ENCODE results near the gene TAGAP. TPM values are rescaled to one million over a fixed set of nuclear protein-coding genes. Genes with fewer than 3 reads are reported as not detected.
"Not testable (repeated sequence)": the region's sequence is repeated elsewhere in the genome, so short reads cannot be mapped to it uniquely, and the experiment has no call there.

Gene TAGAP
- total and polyA plus RNA-seq, 4 experiments from 2014 or later, result 160 to 276 (median 188) TPM

DNA sequence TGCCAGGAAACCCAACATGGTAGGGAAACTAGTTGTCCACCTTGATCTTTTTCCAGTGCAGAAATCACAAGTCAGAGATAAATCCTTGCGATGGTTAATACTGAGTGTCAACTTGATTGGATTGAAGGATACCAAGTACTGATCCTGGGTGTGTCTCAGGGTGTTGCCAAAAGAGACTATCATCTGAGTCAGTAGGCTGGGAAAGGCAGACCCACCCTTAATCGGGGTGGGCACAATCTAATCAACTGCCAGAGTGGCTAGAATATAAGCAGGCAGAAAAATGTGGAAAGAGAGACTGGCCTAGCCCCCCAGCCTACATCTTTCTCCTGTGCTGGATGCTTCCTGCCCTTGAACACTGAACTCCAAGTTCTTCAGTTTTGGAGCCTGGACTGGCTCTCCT, 55.1 kb downstream of the TAGAP start:
- intact Hi-C loops (cut with micrococcal nuclease); POLR2A ChIA-PET (ENCODE audit: partially characterized antibody); CTCF ChIA-PET (ENCODE audit: partially characterized antibody); H3K27me3 Mint-ChIP-seq; H3K4me1 ChIP-seq (ENCODE audit: insufficient read depth, low read length); DNase-seq; H3K27ac ChIP-seq (ENCODE audit: low read depth, low read length); H3K4me3 ChIP-seq (ENCODE audit: low read length in 2 of 2); H3K27me3 ChIP-seq (ENCODE audit: insufficient read depth, low read length); H3K4me1 Mint-ChIP-seq; H3K27ac Mint-ChIP-seq; H3K36me3 ChIP-seq (ENCODE audit: insufficient read depth, low read length); H3K4me3 Mint-ChIP-seq; H3K9me3 ChIP-seq (ENCODE audit: control insufficient read depth in 1 of 2, low read length in 2 of 2): not testable (repeated sequence)
- peaks cover 5 to 23% (median 8%) of the 10 kb centered on the region in 8 donors for H3K9me3 Mint-ChIP-seq
- H3K36me3 Mint-ChIP-seq, result peaks cover 5 to 18% of the 10 kb centered on the region in 2 donors

DNA sequence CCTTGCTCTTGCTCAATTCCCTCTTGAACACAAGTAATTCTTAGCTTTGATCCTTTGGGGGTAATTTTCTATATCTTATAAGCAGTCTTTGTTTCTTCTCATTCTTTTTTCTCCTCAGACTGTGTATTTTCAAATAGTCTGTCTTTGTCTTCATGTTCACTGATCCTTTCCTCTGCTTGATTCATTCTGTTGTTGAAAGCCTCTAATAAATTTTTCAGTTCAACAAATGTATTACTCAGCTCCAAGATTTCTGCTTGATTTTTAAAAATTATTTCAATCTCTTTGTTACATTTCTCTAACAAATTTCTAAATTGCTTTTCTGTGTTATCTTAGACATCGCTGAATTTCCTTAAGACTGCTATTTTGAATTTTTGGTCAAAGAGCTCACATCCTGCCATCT, 56.3 kb downstream of the TAGAP start:
- Mint-ChIP-seq H3K27ac (no peak overlapping the region), H3K4me3 (no peak overlapping the region), H3K27me3 (no peaks in the 10 kb centered on the region), H3K36me3 (peaks cover 5 to 14% of the 10 kb centered on the region in 2 donors), H3K9me3 (peaks cover 5 to 23% (median 8%) of the 10 kb centered on the region in 8 donors), H3K4me1 (peaks cover 0 to 7% (median under 1%) of the 10 kb centered on the region in 4 donors)
- Histone ChIP-seq H3K27ac (ENCODE audit: low read depth, low read length) (no peak overlapping the region), H3K4me1 (ENCODE audit: insufficient read depth, low read length) (peaks cover 5% of the 10 kb centered on the region), H3K36me3 (ENCODE audit: insufficient read depth, low read length) (no peaks in the 10 kb centered on the region), H3K27me3 (ENCODE audit: insufficient read depth, low read length) (no peaks in the 10 kb centered on the region), H3K9me3 (ENCODE audit: control insufficient read depth in 1 of 2, low read length in 2 of 2) (peaks cover 0 to 4% of the 10 kb centered on the region in 2 donors), H3K4me3 (ENCODE audit: low read length in 2 of 2) (no peak overlapping the region)
- ChIA-PET CTCF (ENCODE audit: partially characterized antibody) (no interaction called here), POLR2A (ENCODE audit: partially characterized antibody) (no interaction called here)
- intact Hi-C loops (cut with micrococcal nuclease), result no loop called here
- no peak for DNase-seq

DNA sequence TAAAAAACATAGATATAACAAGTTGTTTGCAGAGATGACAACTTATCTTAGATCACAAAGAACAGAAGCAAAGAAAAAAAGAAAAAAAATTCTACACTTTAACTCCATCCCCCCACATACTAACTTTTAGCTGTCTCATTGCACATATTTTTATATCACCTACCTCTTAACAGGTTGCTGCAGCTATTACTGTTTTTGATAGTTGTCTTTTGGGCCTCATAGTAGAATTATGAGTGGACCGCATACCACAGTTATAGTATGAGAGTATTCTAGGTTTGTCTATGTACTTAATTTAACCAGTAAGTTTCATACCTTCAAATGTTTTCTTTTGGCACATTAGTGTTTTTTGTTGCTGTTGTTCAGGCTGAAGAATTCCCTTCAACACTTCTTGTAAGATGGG, 57.1 kb downstream of the TAGAP start:
- peaks cover 0 to 7% (median under 1%) of the 10 kb centered on the region in 4 donors for H3K4me1 Mint-ChIP-seq
- H3K27ac ChIP-seq (ENCODE audit: low read depth, low read length), result no peak overlapping the region
- no peaks in the 10 kb centered on the region for H3K27me3 Mint-ChIP-seq
- ChIA-PET CTCF (ENCODE audit: partially characterized antibody) (no interaction called here), POLR2A (ENCODE audit: partially characterized antibody) (no interaction called here)
- peaks cover 5 to 12% of the 10 kb centered on the region in 2 donors for H3K36me3 Mint-ChIP-seq
- peaks cover 0 to 4% of the 10 kb centered on the region in 2 donors for H3K9me3 ChIP-seq (ENCODE audit: control insufficient read depth in 1 of 2, low read length in 2 of 2)
- H3K27me3 ChIP-seq (ENCODE audit: insufficient read depth, low read length), result no peaks in the 10 kb centered on the region
- H3K27ac Mint-ChIP-seq, result no peak overlapping the region
- DNase-seq, result no peak
- no peak overlapping the region for H3K4me3 ChIP-seq (ENCODE audit: low read length in 2 of 2)
- intact Hi-C loops (cut with micrococcal nuclease), result no loop called here
- peaks cover 5% of the 10 kb centered on the region for H3K4me1 ChIP-seq (ENCODE audit: insufficient read depth, low read length)
- H3K4me3 Mint-ChIP-seq, result no peak overlapping the region
- peaks cover 5 to 23% (median 8%) of the 10 kb centered on the region in 8 donors for H3K9me3 Mint-ChIP-seq
- H3K36me3 ChIP-seq (ENCODE audit: insufficient read depth, low read length), result no peaks in the 10 kb centered on the region

Other genes with a start within 250 kb of the TAGAP start
- 100 to 1,000 TPM; 264 to 277 TPM for gene EZR, start 225.6 kb downstream of the TAGAP start, total RNA-seq
- gene EZR, start 225.6 kb downstream of the TAGAP start, polyA plus RNA-seq, result 100 to 1,000 TPM; 260 to 268 TPM
- 1 to 10 TPM; 3.4 to 3.5 TPM for gene RSPH3, start 44.8 kb downstream of the TAGAP start, total RNA-seq
- 1 to 10 TPM in 1 of 2 donors, under 1 TPM in 1; 0.66 to 3.7 TPM for gene RSPH3, start 44.8 kb downstream of the TAGAP start, polyA plus RNA-seq
- not detected for gene FNDC1, start 124.4 kb upstream of the TAGAP start, total RNA-seq
- gene FNDC1, start 124.4 kb upstream of the TAGAP start, polyA plus RNA-seq, result under 1 TPM in 1 of 2 donors, not detected in 1; 0.08 TPM

All from CD4-positive, alpha-beta memory T cell (primary cell).